ENCODE results near the gene FBN1.

- no peak for TF ChIP-seq EZH2 (IDR thresholded peaks at IDR 0.05)
- no peak for TF ChIP-seq CTCF (IDR thresholded peaks at IDR 0.05)
- no peak for TF ChIP-seq EZH2phosphoT487 (IDR thresholded peaks at IDR 0.05)
Measured at GRCh38 chr15:48657950-48658591, 12.6 kb upstream of the FBN1 start.

All from neural progenitor cell (in vitro differentiated cells).